AG10803 (cell line): ENCODE results near the gene CPSF6.

Source experiments
- DNase-seq: peaks from one replicate; pipeline ENCODE4 v3.0.0; 2010; ENCODE audit warnings: low read depth
- H3K4me3 ChIP-seq: 2 replicates; pipeline ENCODE4 v1.5.1; 2011; ENCODE audit warnings: mild to moderate bottlenecking, low read length, control low read depth
- TF ChIP-seq, protein P1 (sequence below): conservative IDR thresholded peaks from 2 replicates; pipeline ENCODE4 v1.5.1; 2011; ENCODE audit warnings: mild to moderate bottlenecking, low read length, control low read depth, inconsistent platforms

The CPSF6 gene

DNA sequence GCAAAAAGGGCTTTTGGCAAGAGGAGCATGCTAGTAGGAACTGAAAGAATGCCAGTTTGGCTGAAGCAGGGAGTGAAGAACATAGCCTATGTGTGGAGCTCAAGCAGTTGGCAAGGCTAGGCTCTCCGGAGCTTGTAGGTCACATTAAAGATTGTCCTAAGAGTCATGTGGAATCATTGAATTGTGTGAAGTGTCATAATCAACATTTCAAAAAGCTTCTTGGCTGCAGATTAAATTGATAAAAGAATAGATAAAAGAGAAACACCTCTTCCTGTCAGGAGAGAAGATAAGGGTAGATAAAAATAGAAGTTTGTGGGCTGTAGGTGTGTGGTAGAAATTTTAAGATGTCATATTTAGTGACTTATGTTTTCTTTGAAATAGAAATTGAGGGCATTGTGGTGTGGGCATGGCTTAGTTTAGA is 36.1 kb downstream of the CPSF6 start:
- peak; percentile 7 for DNase-seq
- H3K4me3 ChIP-seq, result no peak overlapping the region
- TF ChIP-seq, protein P1, sequence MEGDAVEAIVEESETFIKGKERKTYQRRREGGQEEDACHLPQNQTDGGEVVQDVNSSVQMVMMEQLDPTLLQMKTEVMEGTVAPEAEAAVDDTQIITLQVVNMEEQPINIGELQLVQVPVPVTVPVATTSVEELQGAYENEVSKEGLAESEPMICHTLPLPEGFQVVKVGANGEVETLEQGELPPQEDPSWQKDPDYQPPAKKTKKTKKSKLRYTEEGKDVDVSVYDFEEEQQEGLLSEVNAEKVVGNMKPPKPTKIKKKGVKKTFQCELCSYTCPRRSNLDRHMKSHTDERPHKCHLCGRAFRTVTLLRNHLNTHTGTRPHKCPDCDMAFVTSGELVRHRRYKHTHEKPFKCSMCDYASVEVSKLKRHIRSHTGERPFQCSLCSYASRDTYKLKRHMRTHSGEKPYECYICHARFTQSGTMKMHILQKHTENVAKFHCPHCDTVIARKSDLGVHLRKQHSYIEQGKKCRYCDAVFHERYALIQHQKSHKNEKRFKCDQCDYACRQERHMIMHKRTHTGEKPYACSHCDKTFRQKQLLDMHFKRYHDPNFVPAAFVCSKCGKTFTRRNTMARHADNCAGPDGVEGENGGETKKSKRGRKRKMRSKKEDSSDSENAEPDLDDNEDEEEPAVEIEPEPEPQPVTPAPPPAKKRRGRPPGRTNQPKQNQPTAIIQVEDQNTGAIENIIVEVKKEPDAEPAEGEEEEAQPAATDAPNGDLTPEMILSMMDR, result no peak

DNA sequence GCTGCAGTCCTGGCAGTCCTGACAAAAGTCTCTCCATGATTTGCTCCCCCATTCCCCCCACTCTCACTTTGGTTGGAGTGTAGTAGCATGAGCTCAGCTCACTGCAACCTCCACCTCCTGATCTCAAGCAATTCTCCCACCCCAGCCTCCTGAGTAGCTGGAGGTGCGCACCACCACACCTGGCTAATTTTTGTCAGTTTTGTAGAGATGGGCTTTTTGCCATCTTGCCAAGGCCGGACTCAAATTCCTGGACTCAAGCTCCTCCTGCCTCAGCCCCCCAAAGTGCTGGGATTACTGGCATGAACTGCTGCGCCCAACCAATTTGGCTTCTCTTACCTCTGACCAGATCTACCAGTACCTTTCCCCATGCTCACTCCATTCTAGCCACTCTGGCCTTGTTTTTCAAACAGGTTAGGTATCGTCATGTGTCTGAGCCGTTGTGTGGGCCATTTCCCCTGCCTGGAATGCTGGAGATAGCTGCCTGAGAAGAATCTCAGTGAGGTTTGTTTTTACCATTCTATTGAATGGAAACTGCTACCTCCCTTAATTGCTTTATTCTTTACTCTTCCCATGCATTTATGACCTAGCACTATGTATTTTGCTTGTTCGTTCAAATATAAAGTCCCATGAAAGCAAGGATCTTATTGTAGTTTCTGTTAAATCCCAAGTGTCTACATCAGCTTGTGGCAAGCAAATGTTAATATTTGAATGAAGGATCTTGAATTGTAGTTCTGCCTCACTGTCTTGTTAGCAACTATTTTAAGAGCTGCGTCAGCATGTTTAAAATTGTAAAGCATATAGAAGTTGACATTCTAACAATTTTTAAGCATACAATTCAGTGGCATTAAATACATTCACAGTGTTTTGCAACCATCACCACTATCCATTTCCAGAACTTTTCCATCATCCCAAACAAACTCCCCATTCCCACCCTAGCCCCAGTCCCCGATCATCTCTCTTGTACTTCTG is 39.7 kb downstream of the CPSF6 start:
- no peak for DNase-seq
- no peak overlapping the region for H3K4me3 ChIP-seq
- TF ChIP-seq, protein P1, result no peak

DNA sequence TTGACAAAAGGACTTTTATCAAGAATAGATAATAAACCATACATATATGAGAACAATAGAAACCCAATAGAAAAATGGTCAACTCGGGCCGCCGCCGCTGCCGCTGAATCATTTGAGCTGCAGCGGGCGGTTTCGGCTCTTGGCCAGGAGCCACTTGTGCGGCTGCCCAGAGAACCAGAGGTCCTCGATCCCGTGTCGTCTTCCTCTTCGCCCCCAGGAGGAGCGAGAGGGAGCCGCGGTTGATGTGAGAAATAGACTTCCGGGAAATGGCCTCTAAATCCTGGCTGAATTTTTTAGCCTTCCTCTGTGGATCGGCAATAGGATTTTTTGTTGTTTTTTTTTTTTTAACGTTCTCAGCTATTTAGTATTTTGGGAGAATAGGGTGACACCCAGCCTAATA is 44.8 kb downstream of the CPSF6 start:
- H3K4me3 ChIP-seq, result peak overlapping the region; percentile 17
- peak; percentile 68 for DNase-seq

DNA sequence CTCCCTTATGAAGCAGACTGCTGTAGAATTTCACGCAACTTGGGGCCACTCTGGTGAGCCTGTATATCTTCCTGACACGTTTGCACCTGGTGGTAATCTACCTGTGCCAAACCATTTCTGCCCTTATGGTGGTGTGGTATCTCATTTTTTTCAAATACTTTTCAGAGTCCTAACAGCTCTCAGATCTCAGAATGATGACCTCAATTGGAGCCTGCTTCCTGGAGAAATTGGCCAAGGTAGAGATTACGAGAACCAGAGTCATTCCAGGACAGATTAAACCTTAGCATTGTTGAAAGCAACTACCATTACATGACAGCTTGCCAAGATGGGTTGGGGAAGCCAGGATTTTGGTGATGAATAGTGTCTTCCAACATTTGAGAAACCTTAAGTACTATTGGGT is 48.2 kb downstream of the CPSF6 start:
- TF ChIP-seq, protein P1, result no peak
- H3K4me3 ChIP-seq, result no peak overlapping the region
- DNase-seq, result no peak

More for the DNA sequence above, 44.8 kb downstream of the CPSF6 start:
- TF ChIP-seq, protein P1, result peak; percentile 14; the same call in 1 of the 2 replicates

DNA sequence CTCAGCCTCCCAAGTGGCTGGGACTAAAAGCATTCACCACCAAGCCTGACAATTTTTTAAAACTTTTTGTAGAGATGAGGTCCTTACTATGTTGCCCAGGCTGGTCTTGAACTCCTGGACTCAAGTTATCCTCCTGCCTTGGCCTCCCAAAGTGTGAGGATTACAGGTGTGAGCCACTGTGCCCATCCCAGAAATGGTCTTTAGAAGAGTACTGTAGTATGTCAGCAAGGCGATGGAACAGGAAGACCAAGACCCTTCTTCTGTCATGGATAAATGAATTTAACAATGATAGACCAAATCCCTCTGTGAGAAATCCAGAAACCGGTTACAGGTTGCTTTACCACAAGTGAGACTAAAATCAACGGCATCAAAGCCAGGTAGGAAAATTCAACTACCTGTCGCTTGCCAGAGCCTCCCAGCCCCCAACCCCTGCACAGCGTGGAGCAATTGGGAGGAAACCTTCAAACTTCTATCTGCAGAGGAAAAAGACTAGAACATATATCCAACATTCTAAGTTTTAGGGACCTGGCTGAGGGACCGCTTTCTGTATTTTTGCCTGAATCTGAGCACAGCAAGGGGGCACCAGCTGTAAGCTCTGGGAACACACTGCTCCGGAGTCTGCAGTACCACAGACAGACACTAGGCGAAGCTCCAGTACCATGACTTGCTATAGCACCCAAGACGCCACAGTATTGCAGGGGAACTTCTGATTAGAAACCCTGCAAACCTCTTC is 51.3 kb downstream of the CPSF6 start:
- TF ChIP-seq, protein P1, result peak; percentile 85
- no peak overlapping the region for H3K4me3 ChIP-seq
- DNase-seq, result peak; percentile 65

DNA sequence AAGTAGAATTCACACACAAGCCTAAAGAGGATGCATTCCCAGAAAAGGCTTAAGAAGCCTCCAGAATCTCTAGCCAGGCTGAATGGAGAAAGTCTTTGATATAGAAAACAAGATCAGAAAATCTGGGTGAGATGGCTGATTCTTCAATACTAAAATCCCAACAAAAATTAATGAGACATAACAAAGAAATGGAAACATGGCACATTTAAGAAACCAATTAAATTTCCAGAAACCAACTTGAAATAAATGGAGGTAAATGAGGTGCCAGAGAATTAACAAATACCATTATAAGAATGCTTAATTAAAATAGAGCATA is 51.9 kb downstream of the CPSF6 start:
- no peak for DNase-seq
- H3K4me3 ChIP-seq, result no peak overlapping the region
- TF ChIP-seq, protein P1, result no peak
